Measurements from ENCODE around the gene CDK5RAP1.
"Not testable (repeated sequence)": the region's sequence is repeated elsewhere in the genome, so short reads cannot be mapped to it uniquely, and the experiment has no call there.

CDK5RAP1 gene

GRCh38 chr20:33434434-33434833 is 33.1 kb upstream of the CDK5RAP1 start:
- no peak for DNase-seq (ENCODE audit: extremely low read depth, low read depth)
- no peak for TF ChIP-seq CTCF (IDR thresholded peaks at IDR 0.05; ENCODE audit: low read depth, low read length, missing control alignments)
- no peak overlapping the region for H3K4me3 ChIP-seq (replicated peaks; ENCODE audit: low read depth, low read length)

GRCh38 chr20:33433465-33434234 is 32.3 kb upstream of the CDK5RAP1 start:
- TF ChIP-seq CTCF (IDR thresholded peaks at IDR 0.05; ENCODE audit: low read depth, low read length, missing control alignments): no peak
- no peak for DNase-seq (ENCODE audit: extremely low read depth, low read depth)

GRCh38 chr20:33431797-33432381 is 30.6 kb upstream of the CDK5RAP1 start:
- DNase-seq (ENCODE audit: extremely low read depth, low read depth): no peak
- no peak for TF ChIP-seq CTCF (IDR thresholded peaks at IDR 0.05; ENCODE audit: low read depth, low read length, missing control alignments)
- H3K4me3 ChIP-seq (replicated peaks; ENCODE audit: low read depth, low read length): no peak overlapping the region

More at GRCh38 chr20:33433465-33434234, 32.3 kb upstream of the CDK5RAP1 start:
- no peak overlapping the region for H3K4me3 ChIP-seq (replicated peaks; ENCODE audit: low read depth, low read length)

GRCh38 chr20:33423875-33424274 is 22.6 kb upstream of the CDK5RAP1 start:
- not testable (repeated sequence) for DNase-seq (ENCODE audit: extremely low read depth, low read depth); H3K4me3 ChIP-seq (replicated peaks; ENCODE audit: low read depth, low read length)

- no peak for TF ChIP-seq CTCF (IDR thresholded peaks at IDR 0.05; ENCODE audit: low read depth, low read length, missing control alignments)
- no peak overlapping the region for H3K4me3 ChIP-seq (replicated peaks; ENCODE audit: low read depth, low read length)
- DNase-seq (ENCODE audit: extremely low read depth, low read depth): peak; percentile 46
Measured at GRCh38 chr20:33423141-33423834, 22.0 kb upstream of the CDK5RAP1 start.

GRCh38 chr20:33419140-33419974 is 18.0 kb upstream of the CDK5RAP1 start:
- no peak overlapping the region for H3K4me3 ChIP-seq (replicated peaks; ENCODE audit: low read depth, low read length)
- no peak for DNase-seq (ENCODE audit: extremely low read depth, low read depth)
- no peak for TF ChIP-seq CTCF (IDR thresholded peaks at IDR 0.05; ENCODE audit: low read depth, low read length, missing control alignments)
